Body of pancreas (tissue), 4 donors: ENCODE results near the gene EDIL3.

Experiments
- CTCF ChIP-seq, 7 experiments: fragments of 450-650 bp in 4 of 7; fragments of 200-600 bp in 3 of 7; sonication (generic) in 3 of 7; IDR thresholded peaks; one replicate each; pipeline ENCODE4 v1.5.1; 2016 to 2019; ENCODE audit warnings: antibody characterized with exemption in 7 of 7
- POLR2A ChIP-seq, 3 donors: fragments of 450-650 bp; IDR thresholded peaks; one replicate each; pipeline ENCODE4 v1.6.1; 2016; ENCODE audit warnings: antibody characterized with exemption in 3 of 3, mild to moderate bottlenecking in 2 of 3

GRCh38 chr5:84370176-84370575, 14.5 kb downstream of the EDIL3 start:
- no peak for TF ChIP-seq POLR2A (IDR thresholded peaks at IDR 0.05)
- TF ChIP-seq CTCF (IDR thresholded peaks at IDR 0.05) = no peak
